Measurements from ENCODE around the gene TMED8. TPM values are rescaled to one million over a fixed set of nuclear protein-coding genes. Genes with fewer than 3 reads are reported as not detected.
A peak's percentile ranks its signal among the peaks of the same experiment; 100 is the strongest.

The TMED8 gene
- total and polyA plus RNA-seq, 2 of the 13 experiments (the other 11 are each of a cell fraction or from before 2014, with no cell fraction given), result 6.0 to 11.7 TPM

- TF ChIP-seq RERE (CRISPR knock-in tag; IDR thresholded peaks at IDR 0.05; ENCODE audit: low read depth), result no peak
- no peak for TF ChIP-seq RARG (CRISPR knock-in tag; IDR thresholded peaks at IDR 0.05; ENCODE audit: low read depth)
- TF ChIP-seq ATF5 (CRISPR knock-in tag; IDR thresholded peaks at IDR 0.05; ENCODE audit: low read depth), result no peak
- TF ChIP-seq GATAD1 (CRISPR knock-in tag; IDR thresholded peaks at IDR 0.05), result 0 out of 2 replicates have a peak, but pooled peaks have one; percentile 30
- TF ChIP-seq ZNF605 (CRISPR knock-in tag; IDR thresholded peaks at IDR 0.05), result no peak
- 0 out of 2 replicates have a peak, but pooled peaks have one; percentile 38 for TF ChIP-seq ZBTB37 (CRISPR knock-in tag; IDR thresholded peaks at IDR 0.05)
- peak; percentile 64 for TF ChIP-seq ARID5B (CRISPR knock-in tag; IDR thresholded peaks at IDR 0.05)
- TF ChIP-seq MNT (IDR thresholded peaks at IDR 0.05), result peak; percentile 96
- peak; percentile 17; the same call in 1 of the 2 replicates for TF ChIP-seq THAP11 (CRISPR knock-in tag; IDR thresholded peaks at IDR 0.05)
- TF ChIP-seq HMG20A (CRISPR knock-in tag; IDR thresholded peaks at IDR 0.05; ENCODE audit: borderline replicate concordance), result peak; percentile 50; the same call in 1 of the 2 replicates
Measured at GRCh38 chr14:77318006-77318553, 58.8 kb downstream of the TMED8 start (continued).
